GM12891 (cell line): ENCODE data around the gene FBXO44.

Experiments
- PAX5 ChIP-seq: IDR thresholded peaks from 2 replicates; pipeline ENCODE4 v1.6.1; 2011; ENCODE audit warnings: low read length, moderate library complexity, mild to moderate bottlenecking; ENCODE audit not compliant: insufficient read depth, severe bottlenecking
- POLR2A ChIP-seq: IDR thresholded peaks from 2 replicates; pipeline ENCODE4 v1.6.1; 2011; ENCODE audit warnings: low read depth, low read length, control low read depth
- POLR2AphosphoS5 ChIP-seq: IDR thresholded peaks from 2 replicates; pipeline ENCODE4 v1.6.1; 2011; ENCODE audit warnings: low read depth, low read length, control low read depth
- POU2F2 ChIP-seq: IDR thresholded peaks from 2 replicates; pipeline ENCODE4 v1.6.1; 2011; ENCODE audit warnings: low read depth, mild to moderate bottlenecking, control low read depth, low read length, moderate library complexity
- SPI1 ChIP-seq: IDR thresholded peaks from 2 replicates; pipeline ENCODE4 v1.6.1; 2011; ENCODE audit warnings: low read depth, low read length, control low read depth
- TAF1 ChIP-seq: IDR thresholded peaks from 2 replicates; pipeline ENCODE4 v1.6.1; 2011; ENCODE audit warnings: low read depth, low read length, control low read depth

- no peak for TF ChIP-seq POLR2A
- TF ChIP-seq POLR2AphosphoS5: no peak
- no peak for TF ChIP-seq TAF1
- TF ChIP-seq SPI1: no peak
- TF ChIP-seq POU2F2: no peak
- TF ChIP-seq PAX5: no peak
Observed at GRCh38 chr1:11648039-11648438, 6.6 kb upstream of the FBXO44 start.
